CD4-positive, alpha-beta T cell treated with Interleukin-12 subunit alpha and Interleukin-12 subunit beta, for 1 hour (primary cell): ENCODE results near the gene FAR2.
"Not testable (repeated sequence)": the region's sequence is repeated elsewhere in the genome, so short reads cannot be mapped to it uniquely, and the experiment has no call there.

Experiments
- DNase-seq: peaks from one replicate; pipeline ENCODE4 v3.0.0-alpha.2; 2020

The FAR2 gene

DNA sequence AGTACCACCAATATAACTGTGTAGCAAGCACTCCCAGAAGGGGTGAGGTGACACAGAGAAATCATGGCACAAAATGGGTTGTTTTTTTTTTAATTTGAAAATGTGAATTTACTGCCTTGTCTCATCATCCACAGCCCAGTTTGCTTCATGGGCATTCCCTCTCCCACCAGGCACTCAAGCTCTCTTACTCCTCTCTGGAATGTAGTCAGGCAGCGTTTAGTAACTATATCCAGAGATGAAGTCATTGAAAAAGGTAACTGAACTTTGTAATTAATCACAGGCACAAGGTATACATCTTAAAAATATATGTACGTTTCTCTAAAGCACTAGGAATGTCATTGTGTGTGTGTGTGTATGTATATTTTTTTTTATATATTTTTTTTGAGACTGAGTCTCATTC is 91.4 kb downstream of the FAR2 start:
- no peak for DNase-seq

DNA sequence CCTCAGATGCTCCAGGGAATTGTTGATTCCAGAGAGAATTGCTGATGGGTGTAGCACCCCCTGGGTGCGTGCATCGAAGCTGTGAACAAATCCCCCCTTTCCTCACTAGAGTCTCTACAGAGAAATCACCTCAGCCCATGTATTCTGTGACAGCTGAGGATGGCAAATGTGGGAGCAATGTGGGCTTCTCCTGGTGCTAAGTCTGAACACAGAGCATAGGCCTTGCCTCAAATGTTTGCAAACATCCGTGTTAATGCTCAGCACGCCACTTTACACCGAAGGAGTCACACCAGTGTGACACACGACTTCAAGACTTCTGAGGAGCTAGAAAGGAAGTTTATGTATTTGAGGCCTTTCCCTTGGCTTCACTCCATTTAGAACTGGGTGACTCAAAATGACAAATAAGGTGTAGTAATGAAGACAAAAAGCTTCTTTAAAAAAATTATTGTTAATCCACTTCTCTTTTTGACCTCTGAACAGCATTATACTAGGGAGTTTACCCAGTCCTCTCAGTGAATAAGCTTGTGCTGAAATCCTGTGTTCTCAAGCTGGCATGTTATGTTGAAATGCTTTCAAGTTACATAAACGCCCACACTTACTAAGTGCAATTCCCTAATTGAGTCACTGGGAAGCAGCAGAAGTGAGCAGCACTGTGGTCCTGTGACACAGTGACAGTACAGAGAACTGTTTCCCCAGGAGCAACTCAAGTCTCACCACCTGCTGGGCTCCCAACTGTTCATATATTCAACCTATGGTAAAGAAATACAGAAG is 92.9 kb downstream of the FAR2 start:
- peak; percentile 17 for DNase-seq

GRCh38 chr12:29242921-29243431 is 93.9 kb downstream of the FAR2 start:
- peak; percentile 1 for DNase-seq

- no peak for DNase-seq
These were observed 95.2 kb downstream of the FAR2 start for GRCh38 chr12:29244159-29244765.

DNA sequence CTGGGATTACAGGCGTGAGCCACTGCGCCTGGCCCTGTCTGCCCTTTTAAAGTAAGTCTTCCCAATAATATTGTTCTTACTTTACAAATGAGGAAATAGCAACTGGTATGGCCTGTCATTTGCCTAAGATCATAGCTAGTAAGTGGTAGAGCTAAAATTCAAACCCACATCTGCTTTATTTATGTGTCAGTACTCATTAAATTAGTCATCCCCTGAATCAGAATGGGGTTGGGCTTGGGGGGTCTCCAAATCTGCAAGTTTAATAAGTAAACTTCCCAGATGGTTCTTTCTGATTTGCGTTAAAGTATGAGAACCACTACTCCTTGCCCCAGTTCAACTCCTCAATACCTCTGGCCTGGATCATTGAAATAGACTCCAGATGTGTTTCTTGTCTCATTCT is 96.2 kb downstream of the FAR2 start:
- DNase-seq: no peak

- no peak for DNase-seq
These were observed 100.9 kb downstream of the FAR2 start for GRCh38 chr12:29249930-29250329.

DNA sequence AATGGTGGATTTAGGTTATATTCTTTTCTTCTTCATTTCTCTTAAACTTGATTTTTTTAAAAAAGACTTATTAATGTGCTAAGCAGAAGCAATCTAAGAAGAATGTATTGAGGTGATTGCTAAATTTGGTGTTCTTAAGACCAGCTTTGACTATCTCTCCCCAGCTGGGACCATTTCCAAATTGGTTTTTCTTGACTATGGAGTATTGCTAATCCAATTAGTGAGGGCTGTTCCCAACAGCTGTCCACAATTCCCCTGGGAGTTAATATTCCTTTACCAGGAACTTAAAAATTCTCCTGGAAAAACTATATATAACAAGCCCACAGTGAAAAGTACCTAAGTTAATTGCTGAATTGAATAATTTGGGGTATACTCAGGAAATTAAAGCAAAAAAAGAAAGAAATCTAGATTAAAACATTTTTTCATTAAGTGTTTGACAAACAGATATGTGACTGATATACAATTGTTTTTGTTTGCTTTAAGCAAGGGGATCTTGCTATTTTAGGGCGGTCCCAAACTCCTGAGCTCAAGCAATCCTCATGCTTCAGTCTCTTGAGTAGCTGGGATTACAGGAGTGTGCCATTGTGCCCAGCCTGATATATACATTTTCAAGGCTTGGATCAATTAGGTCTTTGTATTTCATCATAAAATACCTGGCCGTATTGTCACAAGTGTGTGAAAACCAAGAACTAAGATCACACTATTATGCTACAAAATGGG is 105.0 kb downstream of the FAR2 start:
- no peak for DNase-seq

- DNase-seq: no peak
These were observed 106.0 kb downstream of the FAR2 start for GRCh38 chr12:29255042-29255441.

- DNase-seq: no peak
These were observed 107.5 kb downstream of the FAR2 start for GRCh38 chr12:29256598-29256997.

DNA sequence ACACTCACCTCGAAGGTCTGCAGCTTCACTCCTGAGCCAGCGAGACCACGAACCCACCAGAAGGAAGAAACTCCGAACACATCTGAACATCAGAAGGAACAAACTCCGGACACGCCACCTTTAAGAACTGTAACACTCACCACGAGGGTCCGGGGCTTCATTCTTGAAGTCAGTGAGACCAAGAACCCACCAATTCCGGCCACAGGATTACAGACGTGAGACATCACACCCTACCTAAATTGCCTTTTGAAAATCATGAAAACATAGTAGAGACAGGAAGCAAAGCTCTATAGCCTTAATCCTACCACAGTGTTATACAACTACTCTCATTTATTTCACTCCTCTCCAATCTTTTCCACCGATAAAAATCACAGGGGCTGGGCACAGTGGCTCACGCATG is 108.6 kb downstream of the FAR2 start:
- DNase-seq: not testable (repeated sequence)

GRCh38 chr12:29264424-29264823 is 115.3 kb downstream of the FAR2 start:
- no peak for DNase-seq

DNA sequence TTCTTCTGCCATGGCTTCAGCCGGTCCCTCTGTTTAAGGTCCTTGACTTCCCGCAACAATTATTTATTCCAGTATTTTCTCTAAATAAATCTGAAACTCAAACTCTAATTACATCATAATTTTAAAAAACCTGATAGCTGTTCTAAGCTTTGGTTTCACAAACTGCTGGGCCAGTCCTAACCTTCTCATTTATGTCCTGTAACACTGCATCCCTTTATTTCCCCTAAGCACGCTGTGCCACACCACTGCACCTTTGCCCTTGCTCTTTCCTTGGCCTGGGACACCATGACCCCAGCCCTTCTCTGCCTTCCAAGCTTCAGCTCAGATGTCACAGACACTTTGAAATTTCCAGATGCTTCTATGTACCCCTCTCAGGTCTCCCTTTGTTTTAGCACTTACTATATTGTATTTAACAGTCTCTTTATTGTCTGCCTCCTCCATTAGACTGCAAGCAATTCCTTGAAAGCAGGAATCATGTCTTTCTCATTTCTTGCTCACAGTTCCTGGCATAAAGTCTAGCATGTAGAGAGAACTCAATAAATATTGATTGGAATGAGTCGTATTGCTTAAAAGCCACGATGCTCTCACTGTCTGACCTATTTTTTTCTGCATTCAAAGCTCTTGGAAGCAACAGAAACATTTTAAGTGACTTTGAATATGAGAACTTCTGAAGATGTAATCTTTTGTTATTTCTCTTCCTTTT is 120.8 kb downstream of the FAR2 start:
- no peak for DNase-seq

DNA sequence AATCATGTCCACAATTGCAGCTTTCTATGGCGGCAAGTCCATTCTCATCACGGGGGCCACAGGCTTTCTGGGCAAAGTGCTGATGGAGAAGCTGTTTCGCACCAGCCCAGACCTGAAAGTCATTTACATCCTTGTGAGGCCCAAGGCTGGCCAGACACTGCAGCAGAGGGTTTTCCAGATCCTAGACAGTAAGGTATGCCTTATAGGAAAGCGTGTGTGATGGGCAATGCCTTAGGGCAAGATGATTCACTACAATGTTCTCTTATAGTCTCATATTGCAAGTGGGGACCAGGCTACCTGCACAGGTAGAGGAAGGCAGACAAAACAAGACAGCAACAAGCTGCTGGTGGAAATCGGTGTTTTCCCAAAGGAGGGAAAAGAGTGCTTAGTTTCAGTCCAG is 121.4 kb downstream of the FAR2 start:
- no peak for DNase-seq

- no peak for DNase-seq
These were observed 124.2 kb downstream of the FAR2 start for GRCh38 chr12:29273178-29273843.

GRCh38 chr12:29275834-29276233 is 126.8 kb downstream of the FAR2 start:
- DNase-seq: no peak

GRCh38 chr12:29277231-29277630 is 128.2 kb downstream of the FAR2 start:
- DNase-seq: no peak

DNA sequence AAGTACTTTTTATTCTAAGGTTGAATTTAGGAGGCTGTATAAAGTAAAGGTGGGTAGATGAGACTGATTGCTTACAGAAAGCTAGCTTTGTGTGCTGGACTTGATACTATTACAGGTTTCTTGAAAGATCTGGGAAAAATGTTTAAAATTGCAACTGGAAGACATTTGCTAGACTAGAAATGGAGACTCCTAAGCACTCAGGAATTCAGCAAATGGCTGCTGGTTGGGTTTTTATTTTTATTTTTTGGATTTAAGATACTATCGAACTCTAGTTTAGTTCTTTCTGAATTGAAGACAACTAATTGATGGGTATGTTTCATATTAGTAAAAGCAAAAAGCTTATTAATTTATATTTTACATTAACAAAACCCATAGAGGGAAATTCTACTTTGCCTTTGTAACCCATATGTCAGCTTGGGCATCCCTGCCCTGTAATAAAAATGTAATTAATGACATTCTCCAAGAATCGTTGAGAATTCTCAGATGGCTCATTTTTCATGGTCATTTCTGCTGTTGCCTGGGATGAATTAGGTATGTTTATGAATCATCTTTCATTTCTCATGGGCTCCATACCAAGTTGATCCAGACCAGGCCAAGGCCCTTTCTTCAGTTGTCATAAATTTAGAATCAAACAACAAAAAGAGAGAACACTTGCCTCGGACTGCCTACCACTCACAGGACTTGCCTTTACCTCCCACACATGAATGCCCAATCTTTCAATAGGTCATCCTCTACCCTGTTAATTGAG is 129.8 kb downstream of the FAR2 start:
- DNase-seq: no peak

GRCh38 chr12:29281371-29282005 is 132.4 kb downstream of the FAR2 start:
- no peak for DNase-seq

- DNase-seq: no peak
These were observed 133.1 kb downstream of the FAR2 start for GRCh38 chr12:29282031-29282816.

- no peak for DNase-seq
These were observed 135.1 kb downstream of the FAR2 start for GRCh38 chr12:29283969-29284700.
